Measurements from ENCODE around the gene KIF3B. TPM values are rescaled to one million over a fixed set of nuclear protein-coding genes. Genes with fewer than 3 reads are reported as not detected.

KIF3B gene
- total RNA-seq, 2 experiments from 2014 or later = 8.2 to 25.2 TPM

DNA sequence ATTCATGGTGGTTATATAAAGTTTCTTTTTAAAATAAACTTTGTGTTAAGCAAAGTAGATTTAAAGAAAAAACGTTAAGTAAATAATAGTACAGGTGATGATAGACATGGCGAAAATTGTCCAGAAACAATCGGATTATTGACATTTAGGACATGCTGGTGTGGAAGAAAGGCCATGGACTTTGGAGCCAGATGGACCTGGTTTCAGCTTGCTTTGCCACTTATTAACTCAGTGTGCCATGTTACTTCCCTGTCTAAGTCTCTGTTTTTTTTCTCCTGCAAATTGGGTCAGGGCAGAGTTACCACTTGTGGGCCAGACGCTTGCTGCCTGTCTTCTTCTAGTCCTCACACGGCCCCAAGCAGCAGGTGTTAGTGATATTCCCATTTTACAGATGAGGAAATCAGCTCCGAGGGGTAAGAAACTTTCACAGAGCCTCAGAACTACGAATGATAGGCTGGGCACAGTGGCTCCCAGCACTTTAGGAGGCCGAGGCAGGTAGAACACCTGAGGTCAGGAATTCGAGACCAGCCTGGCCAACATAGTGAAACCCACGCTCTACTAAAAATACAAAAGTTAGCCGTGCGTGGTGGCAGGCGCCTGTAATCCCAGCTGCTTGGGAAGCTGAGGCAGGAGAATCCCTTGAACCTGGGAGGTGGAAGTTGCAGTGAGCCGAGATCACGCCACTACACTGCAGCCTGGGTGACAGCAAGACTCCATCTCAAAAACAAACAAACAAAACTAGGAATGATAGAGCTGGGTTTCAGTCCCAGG lies 12.4 kb downstream of the KIF3B start:
- H4K20me1 ChIP-seq (ENCODE audit: insufficient read depth, low read length) = no peaks in the 10 kb centered on the region
- H2AFZ ChIP-seq (ENCODE audit: low read length) = no peak overlapping the region
- no TSS peak for BruUV-seq (replicated peaks)
- peaks cover 67% of the 10 kb centered on the region for H3K79me2 ChIP-seq (ENCODE audit: insufficient read depth, low read depth, low read length)
- ChIA-PET POLR2A (interaction anchor here (0.5 to 1.9 kb wide), 5 partner anchors 12 to 175 kb away, joined by 3 to 6 read pairs (median 4); no protein-coding TSS in a partner anchor), CTCF (ENCODE audit: unreplicated experiment) (interaction anchor here (0.6 to 0.7 kb wide), 2 partner anchors 11 to 69 kb away, joined by 3 to 5 read pairs; no protein-coding TSS in a partner anchor)
- intact Hi-C loops (cut with micrococcal nuclease; ENCODE audit: unreplicated experiment) = no loop called here
- peaks cover 24% of the 10 kb centered on the region for H3K36me3 ChIP-seq (ENCODE audit: insufficient read depth, low read length)
- H3K4me2 ChIP-seq (ENCODE audit: low read length) = no peak overlapping the region
- peaks cover 51% of the 10 kb centered on the region for H3K4me1 ChIP-seq (ENCODE audit: insufficient read depth, low read length, poor library complexity, severe bottlenecking)
- H3K4me3 ChIP-seq (ENCODE audit: low read depth, low read length, poor library complexity, severe bottlenecking) = no peak overlapping the region
- no peak for TF ChIP-seq EZH2phosphoT487 (IDR thresholded peaks at IDR 0.05; ENCODE audit: borderline replicate concordance, low read depth, low read length)
- TF ChIP-seq, protein P1, sequence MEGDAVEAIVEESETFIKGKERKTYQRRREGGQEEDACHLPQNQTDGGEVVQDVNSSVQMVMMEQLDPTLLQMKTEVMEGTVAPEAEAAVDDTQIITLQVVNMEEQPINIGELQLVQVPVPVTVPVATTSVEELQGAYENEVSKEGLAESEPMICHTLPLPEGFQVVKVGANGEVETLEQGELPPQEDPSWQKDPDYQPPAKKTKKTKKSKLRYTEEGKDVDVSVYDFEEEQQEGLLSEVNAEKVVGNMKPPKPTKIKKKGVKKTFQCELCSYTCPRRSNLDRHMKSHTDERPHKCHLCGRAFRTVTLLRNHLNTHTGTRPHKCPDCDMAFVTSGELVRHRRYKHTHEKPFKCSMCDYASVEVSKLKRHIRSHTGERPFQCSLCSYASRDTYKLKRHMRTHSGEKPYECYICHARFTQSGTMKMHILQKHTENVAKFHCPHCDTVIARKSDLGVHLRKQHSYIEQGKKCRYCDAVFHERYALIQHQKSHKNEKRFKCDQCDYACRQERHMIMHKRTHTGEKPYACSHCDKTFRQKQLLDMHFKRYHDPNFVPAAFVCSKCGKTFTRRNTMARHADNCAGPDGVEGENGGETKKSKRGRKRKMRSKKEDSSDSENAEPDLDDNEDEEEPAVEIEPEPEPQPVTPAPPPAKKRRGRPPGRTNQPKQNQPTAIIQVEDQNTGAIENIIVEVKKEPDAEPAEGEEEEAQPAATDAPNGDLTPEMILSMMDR (conservative IDR thresholded peaks at IDR 0.05; ENCODE audit: low read length) = no peak
- no peak overlapping the region for H3K27ac ChIP-seq (ENCODE audit: low read depth, low read length, poor library complexity, severe bottlenecking)
- DNase-seq (ENCODE audit: low spot score) = no peak
- H3K9me2 ChIP-seq (ENCODE audit: insufficient read depth, low read length) = no peaks in the 10 kb centered on the region
- H3K9me3 ChIP-seq (ENCODE audit: low read length) = no peaks in the 10 kb centered on the region

DNA sequence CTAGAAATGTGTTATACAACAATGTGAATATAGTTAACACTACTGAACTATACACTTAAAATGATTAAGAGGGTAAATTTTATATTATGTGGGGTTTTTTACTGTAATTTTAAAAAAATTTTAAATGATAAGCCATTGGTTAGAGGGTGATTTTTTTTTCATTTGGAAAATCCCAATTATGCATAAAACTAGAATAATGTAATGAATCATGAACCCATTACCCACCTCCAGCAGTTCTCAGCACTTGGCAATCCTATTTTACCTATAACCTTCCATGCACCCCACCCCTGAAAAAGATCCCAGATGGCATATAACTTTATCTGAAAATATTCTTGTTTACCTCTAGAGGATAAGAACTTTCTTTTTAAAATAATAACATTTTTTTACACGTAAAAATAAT lies 13.7 kb downstream of the KIF3B start:
- no peak for DNase-seq (ENCODE audit: low spot score)
- H3K79me2 ChIP-seq (ENCODE audit: insufficient read depth, low read depth, low read length) = peaks cover 65% of the 10 kb centered on the region
- no peak overlapping the region for H3K4me3 ChIP-seq (ENCODE audit: low read depth, low read length, poor library complexity, severe bottlenecking)
- H3K4me2 ChIP-seq (ENCODE audit: low read length) = no peak overlapping the region
- H3K27ac ChIP-seq (ENCODE audit: low read depth, low read length, poor library complexity, severe bottlenecking) = no peak overlapping the region
- peaks cover 37% of the 10 kb centered on the region for H3K4me1 ChIP-seq (ENCODE audit: insufficient read depth, low read length, poor library complexity, severe bottlenecking)
- H3K9me3 ChIP-seq (ENCODE audit: low read length) = no peaks in the 10 kb centered on the region
- CTCF ChIA-PET (ENCODE audit: unreplicated experiment) = no interaction called here
- H2AFZ ChIP-seq (ENCODE audit: low read length) = no peak overlapping the region
- no peaks in the 10 kb centered on the region for H3K9me2 ChIP-seq (ENCODE audit: insufficient read depth, low read length)
- peaks cover 24% of the 10 kb centered on the region for H3K36me3 ChIP-seq (ENCODE audit: insufficient read depth, low read length)
- intact Hi-C loops (cut with micrococcal nuclease; ENCODE audit: unreplicated experiment) = no loop called here
- TF ChIP-seq EZH2phosphoT487 (IDR thresholded peaks at IDR 0.05; ENCODE audit: borderline replicate concordance, low read depth, low read length) = no peak
- TF ChIP-seq, protein P1 (conservative IDR thresholded peaks at IDR 0.05; ENCODE audit: low read length) = no peak
- no TSS peak for BruUV-seq (replicated peaks)
- POLR2A ChIA-PET = no interaction called here
- H4K20me1 ChIP-seq (ENCODE audit: insufficient read depth, low read length) = no peaks in the 10 kb centered on the region

DNA sequence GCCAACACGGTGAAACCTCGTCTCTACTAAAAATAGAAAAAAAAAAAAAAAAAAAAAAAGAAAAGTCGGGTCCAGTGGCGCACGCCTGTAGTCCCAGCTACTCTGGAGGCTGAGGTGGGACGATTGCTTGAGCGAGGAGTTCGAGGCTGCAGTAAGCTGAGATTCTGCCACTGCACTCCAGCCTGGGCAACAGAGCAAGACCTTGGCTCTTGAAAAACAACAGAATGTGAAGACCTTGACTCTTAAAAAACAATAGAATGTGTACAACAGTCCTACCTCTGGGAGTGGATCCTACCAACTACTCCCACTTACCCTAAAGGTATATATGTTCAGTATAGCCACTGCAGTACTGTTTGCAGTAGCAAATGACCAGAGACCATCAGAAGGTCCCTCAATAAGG lies 15.1 kb downstream of the KIF3B start:
- Histone ChIP-seq H3K36me3 (ENCODE audit: insufficient read depth, low read length) (peaks cover 20% of the 10 kb centered on the region), H2AFZ (ENCODE audit: low read length) (no peak overlapping the region), H3K9me3 (ENCODE audit: low read length) (no peaks in the 10 kb centered on the region), H3K9me2 (ENCODE audit: insufficient read depth, low read length) (no peaks in the 10 kb centered on the region), H3K79me2 (ENCODE audit: insufficient read depth, low read depth, low read length) (peaks cover 65% of the 10 kb centered on the region), H3K4me2 (ENCODE audit: low read length) (no peak overlapping the region), H3K4me3 (ENCODE audit: low read depth, low read length, poor library complexity, severe bottlenecking) (no peak overlapping the region), H4K20me1 (ENCODE audit: insufficient read depth, low read length) (no peaks in the 10 kb centered on the region), H3K27ac (ENCODE audit: low read depth, low read length, poor library complexity, severe bottlenecking) (no peak overlapping the region), H3K4me1 (ENCODE audit: insufficient read depth, low read length, poor library complexity, severe bottlenecking) (peaks cover 24% of the 10 kb centered on the region)
- TF ChIP-seq EZH2phosphoT487 (IDR thresholded peaks at IDR 0.05; ENCODE audit: borderline replicate concordance, low read depth, low read length) = no peak
- TF ChIP-seq, protein P1 (conservative IDR thresholded peaks at IDR 0.05; ENCODE audit: low read length) = no peak
- CTCF ChIA-PET (ENCODE audit: unreplicated experiment) = interaction anchor here (0.8 kb wide), 1 partner anchor 65 kb away, joined by 4 read pairs; no protein-coding TSS in a partner anchor
- no TSS peak for BruUV-seq (replicated peaks)
- intact Hi-C loops (cut with micrococcal nuclease; ENCODE audit: unreplicated experiment) = no loop called here
- POLR2A ChIA-PET = interaction anchor here (0.7 kb wide), 2 partner anchors 70 to 128 kb away, joined by 3 to 5 read pairs; no protein-coding TSS in a partner anchor
- DNase-seq (ENCODE audit: low spot score) = no peak
